HEK293 (cell line): ENCODE results near the gene EEIG2.

Source experiments
- CTCF ChIA-PET: fragments of 350-600 bp; formaldehyde crosslinking; extraction: SDS; loops from one replicate; lab custom pipeline; 2021; ENCODE audit warnings: antibody characterized with exemption; lab: Yijun Ruan, JAX
- POLR2A ChIA-PET: fragments of 300-600 bp; formaldehyde crosslinking; extraction: SDS; loops from one replicate; lab custom pipeline; 2020; ENCODE audit warnings: antibody characterized with exemption, inconsistent platforms; lab: Yijun Ruan, JAX
- H3K27ac ChIP-seq: fragments of 200-500 bp; sonication (Bioruptor generic); 2 replicates; pipeline ENCODE4 v1.5.1; 2014; ENCODE audit warnings: low read depth, low read length, control low read depth, inconsistent platforms; ENCODE audit errors: extremely low read depth
- H3K36me3 ChIP-seq, 2 experiments: fragments of 200-500 bp in 1 of 2; sonication (Bioruptor generic) in 1 of 2; 1 replicate in 1 of 2; 2 replicates in 1 of 2; pipeline ENCODE4 v1.5.1; 2014 to 2017; ENCODE audit warnings: inconsistent platforms in 2 of 2, low read length in 2 of 2; ENCODE audit not compliant: control insufficient read depth in 2 of 2, insufficient read depth in 1 of 2
- H3K4me1 ChIP-seq: fragments of 200-500 bp; sonication (Bioruptor generic); 2 replicates; pipeline ENCODE4 v1.5.1; 2014; ENCODE audit warnings: mild to moderate bottlenecking, low read length, inconsistent platforms; ENCODE audit not compliant: control insufficient read depth, insufficient read depth
- H3K4me3 ChIP-seq: 2 replicates; pipeline ENCODE4 v1.5.1; 2011; ENCODE audit warnings: low read depth, mild to moderate bottlenecking, control low read depth, low read length, moderate library complexity
- H3K9me3 ChIP-seq: fragments of 200-500 bp; sonication (Bioruptor generic); 2 replicates; pipeline ENCODE4 v1.5.1; 2014; ENCODE audit warnings: low read depth, low read length, inconsistent platforms; ENCODE audit not compliant: control insufficient read depth, insufficient read depth
- CTCF ChIP-seq: fragments of 450-650 bp; formaldehyde crosslinking; IDR thresholded peaks from 2 replicates; pipeline ENCODE4 v1.5.1; 2016; ENCODE audit warnings: missing biosample characterization, missing genetic modification characterization
- GFI1B ChIP-seq: fragments of 450-650 bp; formaldehyde crosslinking; IDR thresholded peaks from 2 replicates; pipeline ENCODE4 v1.5.1; 2016; ENCODE audit warnings: missing biosample characterization, missing genetic modification characterization
- GLI4 ChIP-seq: fragments of 450-650 bp; formaldehyde crosslinking; IDR thresholded peaks from 2 replicates; pipeline ENCODE4 v1.5.1; 2016; ENCODE audit warnings: missing biosample characterization, missing genetic modification characterization
- KLF7 ChIP-seq: fragments of 450-650 bp; formaldehyde crosslinking; IDR thresholded peaks from 2 replicates; pipeline ENCODE4 v1.5.1; 2016; ENCODE audit warnings: missing biosample characterization, missing genetic modification characterization, borderline replicate concordance
- PRDM6 ChIP-seq: fragments of 450-650 bp; formaldehyde crosslinking; IDR thresholded peaks from 2 replicates; pipeline ENCODE4 v1.5.1; 2017; ENCODE audit warnings: missing biosample characterization, missing genetic modification characterization
- TCF7L2 ChIP-seq: IDR thresholded peaks from 2 replicates; pipeline ENCODE4 v1.6.1; 2011; ENCODE audit warnings: low read depth, mild to moderate bottlenecking, inconsistent platforms, low read length, moderate library complexity, borderline replicate concordance
- TRIM28 ChIP-seq: IDR thresholded peaks from 2 replicates; pipeline ENCODE4 v1.6.1; 2011; ENCODE audit warnings: low read length, control low read depth, borderline replicate concordance
- ZBTB49 ChIP-seq: fragments of 450-650 bp; formaldehyde crosslinking; IDR thresholded peaks from 2 replicates; pipeline ENCODE4 v1.5.1; 2016; ENCODE audit warnings: missing biosample characterization, missing genetic modification characterization, low read depth
- ZFP3 ChIP-seq: fragments of 450-650 bp; formaldehyde crosslinking; IDR thresholded peaks from 2 replicates; pipeline ENCODE4 v1.5.1; 2016; ENCODE audit warnings: low read depth, missing biosample characterization, missing genetic modification characterization
- ZNF174 ChIP-seq: fragments of 450-650 bp; formaldehyde crosslinking; IDR thresholded peaks from 2 replicates; pipeline ENCODE4 v1.5.0; 2017; ENCODE audit warnings: missing biosample characterization, mild to moderate bottlenecking, missing genetic modification characterization
- ZNF266 ChIP-seq: fragments of 450-650 bp; formaldehyde crosslinking; IDR thresholded peaks from 2 replicates; pipeline ENCODE4 v1.5.1; 2016; ENCODE audit warnings: missing biosample characterization, missing genetic modification characterization, low read depth
- ZNF394 ChIP-seq: fragments of 450-650 bp; formaldehyde crosslinking; IDR thresholded peaks from 2 replicates; pipeline ENCODE4 v1.5.1; 2016; ENCODE audit warnings: missing biosample characterization, missing genetic modification characterization, mild to moderate bottlenecking, moderate library complexity, borderline replicate concordance
- ZNF624 ChIP-seq: fragments of 450-650 bp; formaldehyde crosslinking; IDR thresholded peaks from 2 replicates; pipeline ENCODE4 v1.5.1; 2017; ENCODE audit warnings: missing biosample characterization, missing genetic modification characterization
- ZNF654 ChIP-seq: fragments of 450-650 bp; formaldehyde crosslinking; IDR thresholded peaks from 2 replicates; pipeline ENCODE4 v1.5.1; 2016; ENCODE audit warnings: low read depth, missing biosample characterization, missing genetic modification characterization
- ZNF670 ChIP-seq: fragments of 450-650 bp; formaldehyde crosslinking; IDR thresholded peaks from 2 replicates; pipeline ENCODE4 v1.5.1; 2016; ENCODE audit warnings: missing biosample characterization, missing genetic modification characterization, low read depth
- ZNF677 ChIP-seq: fragments of 450-650 bp; IDR thresholded peaks from 2 replicates; pipeline ENCODE4 v1.5.0; 2018; ENCODE audit warnings: missing biosample characterization, mild to moderate bottlenecking, missing genetic modification characterization, moderate library complexity
- ZNF768 ChIP-seq: fragments of 450-650 bp; formaldehyde crosslinking; IDR thresholded peaks from 2 replicates; pipeline ENCODE4 v1.5.1; 2018; ENCODE audit warnings: missing biosample characterization, mild to moderate bottlenecking, missing genetic modification characterization
- ZSCAN16 ChIP-seq: fragments of 450-650 bp; formaldehyde crosslinking; IDR thresholded peaks from 2 replicates; pipeline ENCODE4 v1.5.1; 2016; ENCODE audit warnings: missing biosample characterization, missing genetic modification characterization
- ZSCAN23 ChIP-seq: fragments of 450-650 bp; formaldehyde crosslinking; IDR thresholded peaks from 2 replicates; pipeline ENCODE4 v1.5.1; 2016; ENCODE audit warnings: missing biosample characterization, missing genetic modification characterization
- ZXDB ChIP-seq: fragments of 450-650 bp; formaldehyde crosslinking; IDR thresholded peaks from 2 replicates; pipeline ENCODE4 v1.5.1; 2016; ENCODE audit warnings: missing biosample characterization, missing genetic modification characterization

EEIG2 gene

GRCh38 chr1:108570128-108570527, 10.2 kb downstream of the EEIG2 start:
- no peaks in the 10 kb centered on the region for H3K9me3 ChIP-seq
- no peak overlapping the region for H3K4me3 ChIP-seq
- ChIA-PET POLR2A (interaction anchor here (1.5 kb wide), 1 partner anchor 123 kb away, joined by 6 read pairs; the partner anchor contains the start of gene PRPF38B), CTCF (interaction anchor here (0.7 to 3.1 kb wide), 6 partner anchors 10 to 72 kb away, joined by 3 to 16 read pairs (median 4); partner anchors contain the start of gene EEIG2)
- H3K27ac ChIP-seq, result no peak overlapping the region
- TF ChIP-seq CTCF (tag by site-specific recombination) (0 out of 2 replicates have a peak, but pooled peaks have one; percentile 44), TRIM28 (no peak), ZNF654 (tag by site-specific recombination) (no peak)
- no peaks in the 10 kb centered on the region for H3K36me3 ChIP-seq
- peaks cover 4% of the 10 kb centered on the region; the same call in 1 of the 2 replicates for H3K4me1 ChIP-seq

GRCh38 chr1:108570998-108571401, 11.1 kb downstream of the EEIG2 start:
- ChIA-PET POLR2A (no interaction called here), CTCF (interaction anchor here (0.9 to 3.1 kb wide), 2 partner anchors 11 to 12 kb away, joined by 3 to 16 read pairs; partner anchors contain the start of gene EEIG2)
- Histone ChIP-seq H3K27ac (no peak overlapping the region), H3K9me3 (no peaks in the 10 kb centered on the region), H3K4me3 (no peak overlapping the region), H3K4me1 (peaks cover 4% of the 10 kb centered on the region; the same call in 1 of the 2 replicates), H3K36me3 (no peaks in the 10 kb centered on the region)
- TF ChIP-seq ZNF266, result no peak
- TF ChIP-seq ZXDB (tag by site-specific recombination), result no peak
- no peak for TF ChIP-seq ZBTB49 (tag by site-specific recombination)
- no peak for TF ChIP-seq ZNF394 (tag by site-specific recombination)
- no peak for TF ChIP-seq ZFP3 (tag by site-specific recombination)
- no peak for TF ChIP-seq ZSCAN23 (tag by site-specific recombination)
- TF ChIP-seq ZNF768 (tag by site-specific recombination), result no peak
- TF ChIP-seq GLI4 (tag by site-specific recombination), result no peak
- TF ChIP-seq GFI1B, result no peak
- no peak for TF ChIP-seq ZNF624 (tag by site-specific recombination)
- TF ChIP-seq PRDM6 (tag by site-specific recombination), result no peak
- no peak for TF ChIP-seq ZNF677 (tag by site-specific recombination)
- no peak for TF ChIP-seq ZSCAN16 (tag by site-specific recombination)
- TF ChIP-seq ZNF174, result no peak
- no peak for TF ChIP-seq KLF7 (tag by site-specific recombination)
- TF ChIP-seq ZNF670 (tag by site-specific recombination), result no peak
- no peak for TF ChIP-seq TCF7L2
